Neural cell (in vitro differentiated cells): ENCODE results near the gene FBXL17.

Experiments used
- CTCF ChIP-seq: fragments of 450-650 bp; IDR thresholded peaks from 2 replicates; pipeline ENCODE4 v1.5.1; 2014; ENCODE audit warnings: antibody characterized with exemption, mild to moderate bottlenecking, moderate library complexity; ENCODE audit not compliant: poor library complexity, severe bottlenecking
- EP300 ChIP-seq: fragments of 450-650 bp; conservative IDR thresholded peaks from 2 replicates; pipeline ENCODE4 v1.6.1; 2014; ENCODE audit warnings: antibody characterized with exemption, mild to moderate bottlenecking, moderate library complexity; ENCODE audit not compliant: poor library complexity, severe bottlenecking
- EZH2 ChIP-seq: fragments of 200-600, 300-800 bp; shearing (Covaris generic), sonication (generic); IDR thresholded peaks from 2 replicates; pipeline ENCODE4 v1.6.1; 2014; ENCODE audit warnings: antibody characterized with exemption, low read length, borderline replicate concordance, mild to moderate bottlenecking; ENCODE audit not compliant: insufficient read depth, poor library complexity, severe bottlenecking
- MXI1 ChIP-seq: fragments of 450-650 bp; conservative IDR thresholded peaks from 2 replicates; pipeline ENCODE4 v1.6.1; 2014; ENCODE audit warnings: antibody characterized with exemption, mild to moderate bottlenecking; ENCODE audit not compliant: poor library complexity, severe bottlenecking
- POLR2AphosphoS5 ChIP-seq: IDR thresholded peaks from 2 replicates; pipeline ENCODE4 v1.6.1; 2012
- RAD21 ChIP-seq: fragments of 450-650 bp; conservative IDR thresholded peaks from 2 replicates; pipeline ENCODE4 v1.6.1; 2014; ENCODE audit warnings: antibody characterized with exemption, mild to moderate bottlenecking, moderate library complexity
- REST ChIP-seq: IDR thresholded peaks from 2 replicates; pipeline ENCODE4 v1.6.1; 2012; ENCODE audit warnings: borderline replicate concordance
- SMC3 ChIP-seq: fragments of 450-650 bp; conservative IDR thresholded peaks from 2 replicates; pipeline ENCODE4 v1.6.1; 2014; ENCODE audit warnings: antibody characterized with exemption, mild to moderate bottlenecking, moderate library complexity; ENCODE audit not compliant: poor library complexity
- TAF1 ChIP-seq: IDR thresholded peaks from 2 replicates; pipeline ENCODE4 v1.6.1; 2012; ENCODE audit warnings: low read depth

DNA sequence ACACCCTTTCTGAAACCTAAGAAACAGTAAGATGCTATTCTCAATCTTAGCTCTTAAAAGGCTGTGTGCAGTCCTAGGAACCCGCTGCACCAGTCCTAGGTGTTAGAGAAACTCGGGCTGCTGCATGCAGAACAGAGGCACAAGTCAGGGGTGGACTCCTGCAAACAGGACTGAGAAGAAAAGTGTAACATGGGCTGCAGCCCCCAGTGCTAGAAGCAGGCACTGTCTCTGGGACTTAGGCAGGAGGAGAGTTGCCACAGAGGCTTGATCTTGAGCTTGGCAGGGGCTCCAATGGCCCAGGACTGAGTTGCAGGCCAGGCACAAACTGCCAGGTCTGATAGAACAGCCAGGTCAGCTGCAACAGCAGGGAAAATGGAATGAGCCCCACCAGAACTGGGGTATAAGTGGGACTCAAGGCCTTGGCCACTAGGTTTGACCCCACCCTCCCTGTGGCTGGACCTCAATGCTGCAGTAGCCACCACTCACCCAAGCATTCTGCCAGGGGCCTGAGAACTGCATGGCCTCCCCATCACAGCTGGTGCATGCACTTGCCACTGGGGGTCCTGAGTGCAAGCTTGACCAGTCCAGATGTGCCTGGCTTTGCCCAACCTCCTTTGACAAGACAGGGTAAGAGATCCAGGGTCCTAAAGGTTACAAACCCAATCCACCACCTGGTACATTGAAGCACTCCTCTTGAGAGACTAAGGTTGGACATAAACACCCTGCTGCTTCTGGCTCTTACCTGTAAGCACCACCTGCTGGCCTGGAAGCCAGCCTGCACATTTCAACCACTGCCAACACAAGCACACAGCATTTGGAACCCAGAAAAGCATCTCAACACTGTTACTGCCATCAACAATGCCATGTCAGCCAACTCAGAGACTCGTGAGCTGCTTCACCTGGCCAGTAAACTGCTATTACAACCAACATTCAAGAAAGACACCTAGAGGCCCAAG lies 103.3 kb downstream of the FBXL17 start:
- TF ChIP-seq CTCF (no peak), EP300 (no peak), RAD21 (no peak), REST (no peak), TAF1 (no peak), EZH2 (no peak), POLR2AphosphoS5 (no peak), SMC3 (no peak), MXI1 (no peak)
